HG03460 (cell line): ENCODE data around the gene SLK.

Experiments
- ATAC-seq: cut with Tn5 transposase; IDR thresholded peaks from one replicate; pipeline ENCODE4 v1.9.1; 2021; ENCODE audit not compliant: unreplicated experiment

SLK gene

GRCh38 chr10:104045151-104046089 is 78.5 kb downstream of the SLK start:
- no peak for ATAC-seq

GRCh38 chr10:104046651-104047050 is 79.7 kb downstream of the SLK start:
- ATAC-seq, result no peak

GRCh38 chr10:104049504-104050250 is 82.7 kb downstream of the SLK start:
- ATAC-seq, result no peak

- ATAC-seq, result no peak
These were observed 85.5 kb downstream of the SLK start for GRCh38 chr10:104052431-104052830.

GRCh38 chr10:104053201-104053600 is 86.3 kb downstream of the SLK start:
- no peak for ATAC-seq

GRCh38 chr10:104054430-104054829 is 87.5 kb downstream of the SLK start:
- no peak for ATAC-seq

- ATAC-seq, result no peak
These were observed 89.8 kb downstream of the SLK start for GRCh38 chr10:104056619-104057273.

GRCh38 chr10:104057717-104058116 is 90.8 kb downstream of the SLK start:
- ATAC-seq, result no peak

- ATAC-seq, result no peak
These were observed 92.4 kb downstream of the SLK start for GRCh38 chr10:104059364-104059763.

GRCh38 chr10:104061196-104061595 is 94.3 kb downstream of the SLK start:
- no peak for ATAC-seq

GRCh38 chr10:104065748-104066147 is 98.8 kb downstream of the SLK start:
- no peak for ATAC-seq

GRCh38 chr10:104066945-104067344 is 100.0 kb downstream of the SLK start:
- ATAC-seq, result no peak

- ATAC-seq, result no peak
These were observed 100.6 kb downstream of the SLK start for GRCh38 chr10:104067525-104067924.

GRCh38 chr10:104069613-104070012 is 102.7 kb downstream of the SLK start:
- no peak for ATAC-seq

- no peak for ATAC-seq
These were observed 105.8 kb downstream of the SLK start for GRCh38 chr10:104072786-104073185.

GRCh38 chr10:104074505-104074904 is 107.6 kb downstream of the SLK start:
- ATAC-seq, result no peak

- ATAC-seq, result no peak
These were observed 109.8 kb downstream of the SLK start for GRCh38 chr10:104076743-104077160.

GRCh38 chr10:104077247-104077646 is 110.3 kb downstream of the SLK start:
- ATAC-seq, result no peak

GRCh38 chr10:104077663-104078151 is 110.8 kb downstream of the SLK start:
- ATAC-seq, result no peak
